K562 (cell line): ENCODE results near the gene LONP1. TPM values are rescaled to one million over a fixed set of nuclear protein-coding genes. Genes with fewer than 3 reads are reported as not detected.

Experiments used
- ATF1 ChIP-seq, 2 experiments: fragments of 450-650 bp in 1 of 2; IDR thresholded peaks; 2 replicates each; pipeline ENCODE4 v1.6.1; 2016; ENCODE audit warnings: missing compliant biosample characterization in 1 of 2, missing genetic modification characterization in 1 of 2
- FOSL1 ChIP-seq: fragments of 200-800 bp; sonication (Bioruptor generic); conservative IDR thresholded peaks from 2 replicates; pipeline ENCODE4 v1.6.1; 2016; ENCODE audit warnings: missing genetic modification characterization, missing compliant biosample characterization
- JUN ChIP-seq, 2 experiments: sonication (generic) in 1 of 2; formaldehyde crosslinking in 1 of 2; IDR thresholded peaks; 2 replicates each; pipeline versions ENCODE4 v1.6.1 to v1.8.0; 2012 to 2022; ENCODE audit warnings: borderline replicate concordance in 2 of 2, mild to moderate bottlenecking in 2 of 2, improper control_type of control experiment in 1 of 2, low read depth in 1 of 2, low read length in 1 of 2, missing genetic modification reagents in 1 of 2
- KDM5B ChIP-seq: fragments of 200-600 bp; sonication (generic); IDR thresholded peaks from 2 replicates; pipeline ENCODE4 v1.6.1; 2012; ENCODE audit warnings: low read depth, mild to moderate bottlenecking, moderate library complexity, low read length, control low read depth, inconsistent platforms; ENCODE audit not compliant: insufficient replicate concordance
- NFATC3 ChIP-seq: fragments of 450-650 bp; IDR thresholded peaks from 2 replicates; pipeline ENCODE4 v1.6.1; 2017; ENCODE audit warnings: mild to moderate bottlenecking
- NFE2 ChIP-seq: IDR thresholded peaks from 2 replicates; pipeline ENCODE4 v1.6.1; 2014; ENCODE audit warnings: antibody characterized with exemption, low read depth
- OTX1 ChIP-seq: fragments of 450-650 bp; formaldehyde crosslinking; IDR thresholded peaks from 2 replicates; pipeline ENCODE4 v1.4.0; 2022; ENCODE audit warnings: mild to moderate bottlenecking
- PHB ChIP-seq: fragments of 250-450 bp; sonication (Bioruptor Pico); IDR thresholded peaks from 2 replicates; pipeline ENCODE4 v1.5.0; 2021
- SRSF1 ChIP-seq: fragments of 200-400 bp; formaldehyde crosslinking; IDR thresholded peaks from 2 replicates; pipeline ENCODE4 v1.6.1; 2017; ENCODE audit warnings: mild to moderate bottlenecking, low read depth, low read length, moderate library complexity
- THRAP3 ChIP-seq: fragments of 450-650 bp; IDR thresholded peaks from 2 replicates; pipeline ENCODE4 v1.6.1; 2016; ENCODE audit warnings: mild to moderate bottlenecking, inconsistent platforms, borderline replicate concordance
- ZNF586 ChIP-seq: fragments of 450-650 bp; formaldehyde crosslinking; conservative IDR thresholded peaks from 2 replicates; pipeline ENCODE4 v1.4.0; 2020; ENCODE audit warnings: mild to moderate bottlenecking, moderate library complexity
- polyA plus RNA-seq, 8 experiments: library from polyadenylated mRNA; depleted of rRNA in 4 of 8; stranded (reverse) in 5 of 8; unstranded in 3 of 8; fragments of >200 nt; fragmentation: Nextera tagmentation in 2 of 8; fragmentation: Illumina TruSeq in 1 of 8; extraction: Ambion mirVana in 2 of 8; extraction: Trizol in 1 of 8; gene quantifications; 2 replicates each; pipeline versions ENCODE4 v1.2.1 to v1.2.3, GENCODE V29; 2011 to 2014; ENCODE audit warnings: inconsistent platforms in 1 of 8, missing spikeins in 1 of 8
- total RNA-seq, 7 experiments: library from RNA; depleted of rRNA in 6 of 7; stranded (reverse); fragments of >200 nt in 6 of 7; fragmentation: Illumina TruSeq in 2 of 7; extraction: Trizol in 2 of 7; gene quantifications; 2 replicates each; pipeline versions ENCODE4 v1.2.1 to v1.2.3, GENCODE V29; 2011 to 2021; ENCODE audit warnings: low replicate concordance in 1 of 7
- TF ChIP-seq, protein P1 (sequence below), 2 experiments: IDR thresholded peaks; 2 replicates each; pipeline ENCODE4 v1.6.1; 2012; ENCODE audit warnings: improper control_type of control experiment in 2 of 2, low read depth in 2 of 2, low read length in 2 of 2, borderline replicate concordance in 1 of 2
- TF ChIP-seq, protein P2 (sequence below): fragments of 450-650 bp; IDR thresholded peaks from 2 replicates; pipeline ENCODE4 v1.6.1; 2016; ENCODE audit warnings: borderline replicate concordance
- TF ChIP-seq, protein P3 (sequence below): fragments of 250-450 bp; sonication (Bioruptor Pico); IDR thresholded peaks from 2 replicates; pipeline ENCODE4 v1.5.0; 2021
- TF ChIP-seq, protein P4 (sequence below): fragments of 450-650 bp; formaldehyde crosslinking; conservative IDR thresholded peaks from 2 replicates; pipeline ENCODE4 v1.4.0; 2022; ENCODE audit warnings: mild to moderate bottlenecking, missing genetic modification characterization
- TF ChIP-seq, protein P5 (sequence below): sonication (generic); formaldehyde crosslinking; IDR thresholded peaks from 2 replicates; pipeline ENCODE4 v1.8.0; 2022; ENCODE audit warnings: missing genetic modification reagents, mild to moderate bottlenecking, moderate library complexity, borderline replicate concordance

The LONP1 gene
- total and polyA plus RNA-seq, 9 of the 15 experiments (the other 6 are each of a cell fraction or from before 2014, with no cell fraction given), result 1.1 to 238 (median 84.5) TPM

DNA sequence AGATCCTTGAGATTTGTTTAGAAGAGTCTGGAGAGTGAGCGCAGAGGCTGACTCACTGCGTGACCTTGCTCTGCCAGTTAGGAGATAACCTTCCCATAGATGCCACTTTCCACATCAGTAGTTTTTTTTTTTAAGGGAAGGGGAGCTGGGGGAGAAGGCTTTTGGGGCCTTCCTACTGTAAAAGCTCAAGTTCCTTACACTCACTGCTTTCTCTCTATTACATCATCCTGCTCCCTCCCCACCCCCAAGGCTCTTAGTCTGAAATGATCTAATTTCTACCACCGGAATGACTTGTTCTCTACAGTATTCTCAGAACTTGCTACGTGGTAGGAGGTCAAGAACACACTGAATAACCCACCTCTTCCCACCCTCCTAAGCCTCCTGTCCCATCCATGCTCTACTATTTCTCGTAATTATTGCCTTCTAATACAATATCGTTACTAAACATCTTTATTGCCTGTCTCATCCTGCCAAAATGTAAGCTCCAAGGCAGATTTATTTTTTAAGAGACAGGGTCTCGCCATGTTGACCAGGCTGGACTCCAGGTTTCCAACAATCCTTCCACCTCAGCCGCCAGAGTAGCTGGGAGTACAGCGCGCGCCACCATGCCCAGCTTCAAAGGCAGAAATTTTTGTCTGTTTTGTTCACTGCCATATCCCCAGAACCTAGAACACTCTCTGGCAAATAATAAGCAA, 1.2 kb downstream of the LONP1 start (continued):
- TF ChIP-seq, protein P1, sequence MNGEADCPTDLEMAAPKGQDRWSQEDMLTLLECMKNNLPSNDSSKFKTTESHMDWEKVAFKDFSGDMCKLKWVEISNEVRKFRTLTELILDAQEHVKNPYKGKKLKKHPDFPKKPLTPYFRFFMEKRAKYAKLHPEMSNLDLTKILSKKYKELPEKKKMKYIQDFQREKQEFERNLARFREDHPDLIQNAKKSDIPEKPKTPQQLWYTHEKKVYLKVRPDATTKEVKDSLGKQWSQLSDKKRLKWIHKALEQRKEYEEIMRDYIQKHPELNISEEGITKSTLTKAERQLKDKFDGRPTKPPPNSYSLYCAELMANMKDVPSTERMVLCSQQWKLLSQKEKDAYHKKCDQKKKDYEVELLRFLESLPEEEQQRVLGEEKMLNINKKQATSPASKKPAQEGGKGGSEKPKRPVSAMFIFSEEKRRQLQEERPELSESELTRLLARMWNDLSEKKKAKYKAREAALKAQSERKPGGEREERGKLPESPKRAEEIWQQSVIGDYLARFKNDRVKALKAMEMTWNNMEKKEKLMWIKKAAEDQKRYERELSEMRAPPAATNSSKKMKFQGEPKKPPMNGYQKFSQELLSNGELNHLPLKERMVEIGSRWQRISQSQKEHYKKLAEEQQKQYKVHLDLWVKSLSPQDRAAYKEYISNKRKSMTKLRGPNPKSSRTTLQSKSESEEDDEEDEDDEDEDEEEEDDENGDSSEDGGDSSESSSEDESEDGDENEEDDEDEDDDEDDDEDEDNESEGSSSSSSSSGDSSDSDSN (IDR thresholded peaks at IDR 0.05; ENCODE audit: borderline replicate concordance in 1 of 2, low read depth in 2 of 2, low read length in 2 of 2), result 0 out of 4 replicates have a peak, but pooled peaks of 1 of the 2 experiments have one; percentile 29
- TF ChIP-seq, protein P2, sequence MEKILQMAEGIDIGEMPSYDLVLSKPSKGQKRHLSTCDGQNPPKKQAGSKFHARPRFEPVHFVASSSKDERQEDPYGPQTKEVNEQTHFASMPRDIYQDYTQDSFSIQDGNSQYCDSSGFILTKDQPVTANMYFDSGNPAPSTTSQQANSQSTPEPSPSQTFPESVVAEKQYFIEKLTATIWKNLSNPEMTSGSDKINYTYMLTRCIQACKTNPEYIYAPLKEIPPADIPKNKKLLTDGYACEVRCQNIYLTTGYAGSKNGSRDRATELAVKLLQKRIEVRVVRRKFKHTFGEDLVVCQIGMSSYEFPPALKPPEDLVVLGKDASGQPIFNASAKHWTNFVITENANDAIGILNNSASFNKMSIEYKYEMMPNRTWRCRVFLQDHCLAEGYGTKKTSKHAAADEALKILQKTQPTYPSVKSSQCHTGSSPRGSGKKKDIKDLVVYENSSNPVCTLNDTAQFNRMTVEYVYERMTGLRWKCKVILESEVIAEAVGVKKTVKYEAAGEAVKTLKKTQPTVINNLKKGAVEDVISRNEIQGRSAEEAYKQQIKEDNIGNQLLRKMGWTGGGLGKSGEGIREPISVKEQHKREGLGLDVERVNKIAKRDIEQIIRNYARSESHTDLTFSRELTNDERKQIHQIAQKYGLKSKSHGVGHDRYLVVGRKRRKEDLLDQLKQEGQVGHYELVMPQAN, result 0 out of 2 replicates have a peak, but pooled peaks have one; percentile 14
- TF ChIP-seq SRSF1 (no peak), NFE2 (peak; percentile 63), ATF1 (CRISPR knock-in tag; IDR thresholded peaks at IDR 0.05) (no peak), ATF1 (tag; IDR thresholded peaks at IDR 0.05) (peak; percentile 74), THRAP3 (0 out of 2 replicates have a peak, but pooled peaks have one; percentile 64), FOSL1 (tag) (peak; percentile 92), PHB (peak; percentile 61; the same call in 1 of the 2 replicates), KDM5B (peak; percentile 83), OTX1 (CRISPR knock-in tag) (0 out of 2 replicates have a peak, but pooled peaks have one; percentile 5), ZNF586 (CRISPR knock-in tag) (0 out of 2 replicates have a peak, but pooled peaks have one; percentile 53), NFATC3 (0 out of 2 replicates have a peak, but pooled peaks have one; percentile 74), JUN (IDR thresholded peaks at IDR 0.05; ENCODE audit: borderline replicate concordance, low read depth, low read length) (peak; percentile 84), JUN (CRISPR knock-in tag; IDR thresholded peaks at IDR 0.05; ENCODE audit: borderline replicate concordance) (peak; percentile 78; the same call in 1 of the 2 replicates)
- TF ChIP-seq, protein P3, sequence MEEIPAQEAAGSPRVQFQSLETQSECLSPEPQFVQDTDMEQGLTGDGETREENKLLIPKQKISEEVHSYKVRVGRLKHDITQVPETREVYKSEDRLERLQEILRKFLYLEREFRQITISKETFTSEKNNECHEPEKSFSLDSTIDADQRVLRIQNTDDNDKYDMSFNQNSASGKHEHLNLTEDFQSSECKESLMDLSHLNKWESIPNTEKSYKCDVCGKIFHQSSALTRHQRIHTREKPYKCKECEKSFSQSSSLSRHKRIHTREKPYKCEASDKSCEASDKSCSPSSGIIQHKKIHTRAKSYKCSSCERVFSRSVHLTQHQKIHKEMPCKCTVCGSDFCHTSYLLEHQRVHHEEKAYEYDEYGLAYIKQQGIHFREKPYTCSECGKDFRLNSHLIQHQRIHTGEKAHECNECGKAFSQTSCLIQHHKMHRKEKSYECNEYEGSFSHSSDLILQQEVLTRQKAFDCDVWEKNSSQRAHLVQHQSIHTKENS (CRISPR knock-in tag), result no peak
- TF ChIP-seq, protein P4, sequence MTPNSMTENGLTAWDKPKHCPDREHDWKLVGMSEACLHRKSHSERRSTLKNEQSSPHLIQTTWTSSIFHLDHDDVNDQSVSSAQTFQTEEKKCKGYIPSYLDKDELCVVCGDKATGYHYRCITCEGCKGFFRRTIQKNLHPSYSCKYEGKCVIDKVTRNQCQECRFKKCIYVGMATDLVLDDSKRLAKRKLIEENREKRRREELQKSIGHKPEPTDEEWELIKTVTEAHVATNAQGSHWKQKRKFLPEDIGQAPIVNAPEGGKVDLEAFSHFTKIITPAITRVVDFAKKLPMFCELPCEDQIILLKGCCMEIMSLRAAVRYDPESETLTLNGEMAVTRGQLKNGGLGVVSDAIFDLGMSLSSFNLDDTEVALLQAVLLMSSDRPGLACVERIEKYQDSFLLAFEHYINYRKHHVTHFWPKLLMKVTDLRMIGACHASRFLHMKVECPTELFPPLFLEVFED, result peak; percentile 50; the same call in 1 of the 2 replicates
- TF ChIP-seq, protein P5, sequence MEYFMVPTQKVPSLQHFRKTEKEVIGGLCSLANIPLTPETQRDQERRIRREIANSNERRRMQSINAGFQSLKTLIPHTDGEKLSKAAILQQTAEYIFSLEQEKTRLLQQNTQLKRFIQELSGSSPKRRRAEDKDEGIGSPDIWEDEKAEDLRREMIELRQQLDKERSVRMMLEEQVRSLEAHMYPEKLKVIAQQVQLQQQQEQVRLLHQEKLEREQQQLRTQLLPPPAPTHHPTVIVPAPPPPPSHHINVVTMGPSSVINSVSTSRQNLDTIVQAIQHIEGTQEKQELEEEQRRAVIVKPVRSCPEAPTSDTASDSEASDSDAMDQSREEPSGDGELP (CRISPR knock-in tag), result no peak
